GM18951 (cell line): ENCODE data around the gene FAM149B1.

Experiments
- POLR2A ChIP-seq: IDR thresholded peaks from 4 replicates; pipeline ENCODE4 v1.6.1; 2011; ENCODE audit warnings: mild to moderate bottlenecking; ENCODE audit not compliant: insufficient read length, insufficient read depth; ENCODE audit errors: extremely low read depth
- in situ Hi-C: fragments of 300-500 bp; cut with MboI; formaldehyde crosslinking; loops from one replicate; pipeline ENCODE4 v1.12.0; 2022; ENCODE audit warnings: low sequenced_read_pairs, mixed read lengths, inconsistent platforms; ENCODE audit not compliant: unreplicated experiment

FAM149B1 gene

DNA sequence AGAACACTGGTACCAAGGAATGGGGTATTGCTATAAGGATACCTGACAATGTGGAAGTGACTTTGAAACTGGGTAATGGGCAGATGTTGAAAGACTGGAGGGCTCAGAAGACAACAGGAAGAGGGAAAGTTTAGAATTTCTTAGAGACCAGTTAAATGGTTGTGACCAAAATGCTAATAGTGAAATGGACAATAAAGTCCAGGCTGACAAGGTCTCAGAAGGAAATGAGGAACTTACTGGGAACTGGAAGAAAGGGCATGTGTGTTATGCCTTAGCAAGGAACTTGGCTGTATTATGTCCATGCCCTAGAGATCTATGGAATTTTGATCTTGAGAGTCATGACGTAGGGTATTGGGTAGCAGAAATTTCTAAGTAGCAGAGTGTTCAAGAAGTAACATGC lies 38.0 kb downstream of the FAM149B1 start:
- TF ChIP-seq POLR2A, result no peak
- in situ Hi-C loops, result no loop called here

- TF ChIP-seq POLR2A, result no peak
- in situ Hi-C loops, result no loop called here
These were observed 38.5 kb downstream of the FAM149B1 start for GRCh38 chr10:73206385-73206784.

DNA sequence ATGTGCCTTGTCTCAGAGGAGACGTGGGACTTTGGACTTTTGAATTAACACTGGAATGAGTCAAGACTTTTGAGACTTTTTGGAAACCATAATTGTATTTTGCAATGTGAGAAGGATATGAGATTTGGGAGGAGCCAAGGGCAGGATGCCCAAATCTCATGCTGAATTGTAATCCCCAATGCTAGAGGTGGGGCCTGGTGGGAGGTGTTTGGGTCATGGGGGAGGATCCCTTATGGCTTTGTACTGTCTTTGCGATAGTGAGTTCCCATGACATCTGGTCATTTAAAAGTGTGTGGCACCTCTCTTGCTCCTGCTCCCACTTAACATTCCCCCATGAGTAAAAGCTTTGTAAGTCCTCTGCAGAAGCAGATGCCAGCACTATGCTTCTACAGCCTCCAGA lies 40.0 kb downstream of the FAM149B1 start:
- in situ Hi-C loops, result no loop called here
- no peak for TF ChIP-seq POLR2A

GRCh38 chr10:73209705-73210104 lies 41.8 kb downstream of the FAM149B1 start:
- no peak for TF ChIP-seq POLR2A
- in situ Hi-C loops, result no loop called here

- no peak for TF ChIP-seq POLR2A
- in situ Hi-C loops, result no loop called here
These were observed 42.6 kb downstream of the FAM149B1 start for GRCh38 chr10:73210395-73211105.

- in situ Hi-C loops, result no loop called here
- TF ChIP-seq POLR2A, result no peak
These were observed 43.3 kb downstream of the FAM149B1 start for GRCh38 chr10:73211106-73211811.

DNA sequence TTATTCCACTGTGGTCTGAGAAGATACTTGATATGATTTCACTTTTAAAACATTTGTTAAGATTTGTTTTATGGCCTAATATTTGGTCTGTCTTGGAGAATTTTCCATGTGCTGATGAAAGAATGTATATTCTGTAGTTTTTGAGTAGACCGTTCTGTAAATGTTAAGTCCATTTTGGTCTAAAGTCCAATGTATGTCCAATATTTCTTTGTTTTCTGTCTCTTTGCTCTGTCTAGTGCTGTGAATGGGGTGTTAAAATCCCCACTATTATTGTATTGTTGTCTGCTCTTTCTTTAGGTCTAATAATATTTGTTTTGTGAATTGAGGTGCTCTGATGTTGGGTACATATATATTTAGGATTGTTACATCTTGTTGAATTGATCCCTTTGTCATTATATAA lies 47.8 kb downstream of the FAM149B1 start:
- in situ Hi-C loops, result no loop called here
- TF ChIP-seq POLR2A, result no peak

- in situ Hi-C loops, result no loop called here
- no peak for TF ChIP-seq POLR2A
These were observed 49.7 kb downstream of the FAM149B1 start for GRCh38 chr10:73217628-73218027.

- in situ Hi-C loops, result no loop called here
These were observed 50.7 kb downstream of the FAM149B1 start for GRCh38 chr10:73218431-73219191.

DNA sequence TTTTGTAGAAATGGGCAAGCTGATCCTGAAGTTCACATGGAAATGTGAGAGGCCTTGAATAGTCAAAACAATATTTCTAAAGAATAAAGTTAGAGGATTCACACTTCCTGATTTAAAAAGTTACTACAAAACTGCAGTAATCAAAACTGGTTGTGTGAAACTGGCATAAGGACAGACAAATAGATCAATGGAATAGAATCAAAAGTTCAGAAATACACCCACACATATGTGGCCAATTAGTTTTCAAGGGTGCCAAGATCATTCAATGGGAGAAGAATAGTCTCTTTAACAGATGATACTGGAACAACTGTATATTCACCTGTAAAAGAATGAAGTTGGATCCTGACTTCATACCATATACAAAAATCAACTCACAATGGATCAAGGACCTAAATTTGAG lies 51.5 kb downstream of the FAM149B1 start:
- TF ChIP-seq POLR2A, result no peak
- in situ Hi-C loops, result no loop called here

More at GRCh38 chr10:73218431-73219191, 50.7 kb downstream of the FAM149B1 start:
- TF ChIP-seq POLR2A, result no peak

DNA sequence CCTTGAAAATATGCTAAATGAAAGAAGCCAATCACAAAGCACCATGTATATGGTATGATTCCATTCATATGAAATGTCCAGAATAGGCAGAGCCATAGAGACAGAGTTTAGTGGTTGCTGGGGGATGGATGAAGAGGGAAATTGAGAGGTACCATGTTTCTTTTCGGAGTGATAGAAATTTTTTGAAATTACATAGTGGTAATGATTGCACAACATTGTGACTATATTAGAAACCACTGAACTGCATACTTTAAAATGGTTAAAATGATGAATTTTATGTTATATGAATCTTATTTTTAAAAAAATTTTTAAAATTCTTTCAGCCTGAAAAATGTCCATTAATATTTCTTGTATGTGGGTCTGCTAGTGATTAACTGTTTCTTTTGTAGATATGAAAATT lies 53.1 kb downstream of the FAM149B1 start:
- no peak for TF ChIP-seq POLR2A

GRCh38 chr10:73225518-73225917 lies 57.6 kb downstream of the FAM149B1 start:
- in situ Hi-C loops, result no loop called here
- TF ChIP-seq POLR2A, result no peak

More for the DNA sequence above, 53.1 kb downstream of the FAM149B1 start:
- in situ Hi-C loops, result no loop called here

DNA sequence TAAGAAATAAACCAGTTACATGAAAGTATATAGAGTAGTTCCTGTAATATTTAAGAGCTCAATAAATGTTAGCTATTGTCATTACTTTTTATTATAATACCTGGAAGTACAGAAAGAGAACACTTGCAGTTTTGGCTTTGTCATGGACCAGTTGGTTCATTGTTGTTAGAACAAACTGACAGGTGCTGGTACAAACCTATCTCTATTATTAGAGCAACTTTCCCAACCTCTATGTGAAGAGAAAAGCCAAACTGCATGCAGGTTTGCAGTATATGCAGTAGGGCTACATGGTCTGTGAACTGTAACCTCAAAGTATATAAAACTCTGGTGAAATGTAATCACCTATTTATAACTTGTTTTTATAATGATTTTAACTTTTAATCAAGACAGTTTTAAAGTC lies 58.7 kb downstream of the FAM149B1 start:
- in situ Hi-C loops, result no loop called here
- no peak for TF ChIP-seq POLR2A
